NCI-H2081 (cell line): Measurements from ENCODE around the gene PCDHA4.
"Not testable (repeated sequence)": the region's sequence is repeated elsewhere in the genome, so short reads cannot be mapped to it uniquely, and the experiment has no call there.

ENCODE experiments used
- DNase-seq, 2 experiments: peaks; one replicate each; lab custom pipeline; 2025; lab: John Stamatoyannopoulos, UW

The PCDHA4 gene

GRCh38 chr5:140806834-140807775 is at the start of gene PCDHA4:
Gene PCDHA4, plus strand, starts transcription at chr5:140807068.
- no peak for DNase-seq

- DNase-seq, result no peak
These were observed 42.5 kb upstream of the PCDHA4 start for GRCh38 chr5:140764177-140764973.

GRCh38 chr5:140767444-140767843 is 39.4 kb upstream of the PCDHA4 start:
- no peak for DNase-seq

GRCh38 chr5:140780512-140780911 is 26.4 kb upstream of the PCDHA4 start:
- DNase-seq, result no peak

- DNase-seq, result peak; percentile 16 to 41
These were observed 20.8 kb upstream of the PCDHA4 start, which contains the start of gene PCDHA1 for GRCh38 chr5:140785905-140786686. Gene PCDHA1, plus strand, starts transcription at chr5:140786140.

- not testable (repeated sequence) for DNase-seq
These were observed 19.4 kb upstream of the PCDHA4 start for GRCh38 chr5:140787422-140787821.

GRCh38 chr5:140787849-140788504 is 18.9 kb upstream of the PCDHA4 start:
- not testable (repeated sequence) for DNase-seq

GRCh38 chr5:140791089-140791488 is 15.8 kb upstream of the PCDHA4 start:
- no peak for DNase-seq

GRCh38 chr5:140794595-140795258 is 12.1 kb upstream of the PCDHA4 start, which contains the start of gene PCDHA2:
Gene PCDHA2, plus strand, starts transcription at chr5:140794852.
- DNase-seq, result no peak

GRCh38 chr5:140795259-140795641 is 11.6 kb upstream of the PCDHA4 start:
- no peak for DNase-seq

GRCh38 chr5:140796072-140796717 is 10.7 kb upstream of the PCDHA4 start:
- DNase-seq, result not testable (repeated sequence)

GRCh38 chr5:140796718-140797095 is 10.2 kb upstream of the PCDHA4 start:
- no peak for DNase-seq

- no peak for DNase-seq
These were observed 5.9 kb upstream of the PCDHA4 start, which contains the start of gene PCDHA3 for GRCh38 chr5:140800816-140801493. Gene PCDHA3, plus strand, starts transcription at chr5:140801057.

GRCh38 chr5:140801494-140801841 is 5.4 kb upstream of the PCDHA4 start:
- no peak for DNase-seq

GRCh38 chr5:140802381-140802780 is 4.5 kb upstream of the PCDHA4 start:
- DNase-seq, result not testable (repeated sequence)

GRCh38 chr5:140802781-140803271 is 4.0 kb upstream of the PCDHA4 start:
- DNase-seq, result no peak

- DNase-seq, result not testable (repeated sequence)
These were observed 1.5 kb downstream of the PCDHA4 start for GRCh38 chr5:140808241-140808888.

- DNase-seq, result no peak
These were observed 2.0 kb downstream of the PCDHA4 start for GRCh38 chr5:140808889-140809291.
